Measurements from ENCODE around the gene ABHD16A.

GRCh38 chr6:31733734-31734133 is 30.6 kb upstream of the ABHD16A start:
- TF ChIP-seq POLR2AphosphoS5 (IDR thresholded peaks at IDR 0.05; ENCODE audit: borderline replicate concordance, low read depth, low read length): no peak
- TF ChIP-seq EZH2 (IDR thresholded peaks at IDR 0.05): no peak
